Measurements from ENCODE around the gene CD99. TPM values are rescaled to one million over a fixed set of nuclear protein-coding genes. Genes with fewer than 3 reads are reported as not detected.
"Not testable (repeated sequence)": the region's sequence is repeated elsewhere in the genome, so short reads cannot be mapped to it uniquely, and the experiment has no call there.

Gene CD99
- total RNA-seq, 2 donors from 2014 or later: 157 to 231 TPM

- H3K9me3 Mint-ChIP-seq: peaks cover 5% of the 10 kb centered on the region
- no peaks in the 10 kb centered on the region for H3K27me3 Mint-ChIP-seq
- H3K4me1 Mint-ChIP-seq: no peaks in the 10 kb centered on the region
- H3K4me3 Mint-ChIP-seq: peak overlapping the region; percentile 37
- H3K36me3 Mint-ChIP-seq (ENCODE audit: low read depth): no peaks in the 10 kb centered on the region
- peak overlapping the region; percentile 83 for H3K27ac Mint-ChIP-seq
- peak; percentile 93 for ATAC-seq (replicated peaks)
These were observed 26.6 kb upstream of the CD99 start for GRCh38 chrX:2664502-2664901.

- Mint-ChIP-seq H3K27ac (peak overlapping the region; percentile 83), H3K4me3 (peak overlapping the region; percentile 37), H3K27me3 (no peaks in the 10 kb centered on the region), H3K4me1 (no peaks in the 10 kb centered on the region), H3K36me3 (ENCODE audit: low read depth) (no peaks in the 10 kb centered on the region), H3K9me3 (peaks cover 5% of the 10 kb centered on the region)
- ATAC-seq (replicated peaks): no peak
These were observed 25.4 kb upstream of the CD99 start for GRCh38 chrX:2665387-2666304.

- ATAC-seq (replicated peaks): no peak
- Mint-ChIP-seq H3K36me3 (ENCODE audit: low read depth) (no peaks in the 10 kb centered on the region), H3K4me1 (no peaks in the 10 kb centered on the region), H3K9me3 (peaks cover 5% of the 10 kb centered on the region), H3K27me3 (no peaks in the 10 kb centered on the region), H3K27ac (no peak overlapping the region), H3K4me3 (no peak overlapping the region)
These were observed 24.6 kb upstream of the CD99 start for GRCh38 chrX:2666491-2666890.

GRCh38 chrX:2670978-2671377, 20.1 kb upstream of the CD99 start:
- H3K9me3 Mint-ChIP-seq: peaks cover 5% of the 10 kb centered on the region
- no peaks in the 10 kb centered on the region for H3K27me3 Mint-ChIP-seq
- H3K4me3 Mint-ChIP-seq: no peak overlapping the region
- no peaks in the 10 kb centered on the region for H3K36me3 Mint-ChIP-seq (ENCODE audit: low read depth)
- ATAC-seq (replicated peaks): no peak
- H3K27ac Mint-ChIP-seq: no peak overlapping the region
- no peaks in the 10 kb centered on the region for H3K4me1 Mint-ChIP-seq

GRCh38 chrX:2672084-2672483, 19.0 kb upstream of the CD99 start:
- Mint-ChIP-seq H3K27me3 (no peaks in the 10 kb centered on the region), H3K9me3 (peaks cover 5% of the 10 kb centered on the region), H3K27ac (no peak overlapping the region), H3K4me1 (no peaks in the 10 kb centered on the region), H3K4me3 (no peak overlapping the region), H3K36me3 (ENCODE audit: low read depth) (no peaks in the 10 kb centered on the region)
- ATAC-seq (replicated peaks): no peak

GRCh38 chrX:2673611-2674010, 17.5 kb upstream of the CD99 start:
- peaks cover 4% of the 10 kb centered on the region for H3K9me3 Mint-ChIP-seq
- no peaks in the 10 kb centered on the region for H3K27me3 Mint-ChIP-seq
- H3K27ac Mint-ChIP-seq: no peak overlapping the region
- H3K36me3 Mint-ChIP-seq (ENCODE audit: low read depth): no peaks in the 10 kb centered on the region
- H3K4me1 Mint-ChIP-seq: no peaks in the 10 kb centered on the region
- ATAC-seq (replicated peaks): no peak
- H3K4me3 Mint-ChIP-seq: no peak overlapping the region

GRCh38 chrX:2675657-2676200, 15.4 kb upstream of the CD99 start:
- H3K4me3 Mint-ChIP-seq; ATAC-seq (replicated peaks); H3K4me1 Mint-ChIP-seq; H3K27me3 Mint-ChIP-seq; H3K36me3 Mint-ChIP-seq (ENCODE audit: low read depth); H3K27ac Mint-ChIP-seq; H3K9me3 Mint-ChIP-seq: not testable (repeated sequence)

- no peaks in the 10 kb centered on the region for H3K27me3 Mint-ChIP-seq
- H3K9me3 Mint-ChIP-seq: no peaks in the 10 kb centered on the region
- H3K4me1 Mint-ChIP-seq: no peaks in the 10 kb centered on the region
- H3K27ac Mint-ChIP-seq: no peak overlapping the region
- H3K36me3 Mint-ChIP-seq (ENCODE audit: low read depth): no peaks in the 10 kb centered on the region
- H3K4me3 Mint-ChIP-seq: no peak overlapping the region
- ATAC-seq (replicated peaks): no peak
These were observed 14.1 kb upstream of the CD99 start for GRCh38 chrX:2676794-2677675.

- Mint-ChIP-seq H3K36me3 (ENCODE audit: low read depth) (no peaks in the 10 kb centered on the region), H3K4me3 (no peak overlapping the region), H3K27me3 (no peaks in the 10 kb centered on the region), H3K27ac (no peak overlapping the region), H3K9me3 (no peaks in the 10 kb centered on the region), H3K4me1 (no peaks in the 10 kb centered on the region)
- ATAC-seq (replicated peaks): peak; percentile 38
These were observed 13.3 kb upstream of the CD99 start for GRCh38 chrX:2677764-2678163.

- no peak overlapping the region for H3K4me3 Mint-ChIP-seq
- ATAC-seq (replicated peaks): no peak
- H3K27ac Mint-ChIP-seq: no peak overlapping the region
- H3K4me1 Mint-ChIP-seq: no peaks in the 10 kb centered on the region
- H3K9me3 Mint-ChIP-seq: no peaks in the 10 kb centered on the region
- H3K27me3 Mint-ChIP-seq: no peaks in the 10 kb centered on the region
- no peaks in the 10 kb centered on the region for H3K36me3 Mint-ChIP-seq (ENCODE audit: low read depth)
These were observed 12.5 kb upstream of the CD99 start for GRCh38 chrX:2678583-2678982.

GRCh38 chrX:2679534-2680485, 11.3 kb upstream of the CD99 start:
- Mint-ChIP-seq H3K9me3 (no peaks in the 10 kb centered on the region), H3K4me1 (no peaks in the 10 kb centered on the region), H3K36me3 (ENCODE audit: low read depth) (no peaks in the 10 kb centered on the region), H3K27ac (no peak overlapping the region), H3K27me3 (no peaks in the 10 kb centered on the region), H3K4me3 (no peak overlapping the region)
- no peak for ATAC-seq (replicated peaks)

- Mint-ChIP-seq H3K27ac (no peak overlapping the region), H3K4me3 (no peak overlapping the region), H3K9me3 (no peaks in the 10 kb centered on the region), H3K27me3 (no peaks in the 10 kb centered on the region), H3K36me3 (ENCODE audit: low read depth) (no peaks in the 10 kb centered on the region), H3K4me1 (no peaks in the 10 kb centered on the region)
- ATAC-seq (replicated peaks): no peak
These were observed 10.4 kb upstream of the CD99 start for GRCh38 chrX:2680486-2681348.

- ATAC-seq (replicated peaks): no peak
- Mint-ChIP-seq H3K27ac (no peak overlapping the region), H3K36me3 (ENCODE audit: low read depth) (no peaks in the 10 kb centered on the region), H3K4me3 (no peak overlapping the region), H3K4me1 (no peaks in the 10 kb centered on the region), H3K9me3 (no peaks in the 10 kb centered on the region), H3K27me3 (no peaks in the 10 kb centered on the region)
These were observed 8.4 kb upstream of the CD99 start for GRCh38 chrX:2682565-2683177.

Measured in activated T-helper 17 cell treated with anti-CD3 and anti-CD28 coated beads, Interleukin-2, amount 50 U/mL, for 72 hours (primary cell).